BJ (cell line): ENCODE results near the gene CUX1. TPM values are rescaled to one million over a fixed set of nuclear protein-coding genes. Genes with fewer than 3 reads are reported as not detected.
"Not testable (repeated sequence)": the region's sequence is repeated elsewhere in the genome, so short reads cannot be mapped to it uniquely, and the experiment has no call there.

Experiments
- CTCF ChIA-PET: fragments of 350-600 bp; formaldehyde crosslinking; extraction: SDS; loops from one replicate; lab custom pipeline; 2021; ENCODE audit warnings: antibody characterized with exemption, inconsistent platforms; lab: Yijun Ruan, JAX
- POLR2A ChIA-PET: fragments of 300-600 bp; sonication (Branson Sonifier 250); formaldehyde crosslinking; extraction: SDS; loops from one replicate; lab custom pipeline; 2021; ENCODE audit warnings: antibody characterized with exemption; lab: Charles Lee
- DNase-seq: peaks from one replicate; pipeline ENCODE4 v3.0.0-alpha.2; 2011; ENCODE audit warnings: low read depth
- H3K27me3 ChIP-seq: 2 replicates; pipeline ENCODE4 v1.6.0; 2011; ENCODE audit warnings: low read length; ENCODE audit not compliant: control insufficient read depth, insufficient read depth
- H3K36me3 ChIP-seq: 2 replicates; pipeline ENCODE4 v1.5.1; 2011; ENCODE audit warnings: low read length; ENCODE audit not compliant: control insufficient read depth, insufficient read depth
- H3K4me3 ChIP-seq: 2 replicates; pipeline ENCODE4 v1.5.1; 2011; ENCODE audit warnings: low read depth, mild to moderate bottlenecking, control low read depth, low read length
- CTCF ChIP-seq: IDR thresholded peaks from 2 replicates; pipeline ENCODE4 v1.5.1; 2011; ENCODE audit warnings: low read depth, mild to moderate bottlenecking, control low read depth, inconsistent platforms, low read length, moderate library complexity; ENCODE audit not compliant: insufficient read depth
- polyA plus RNA-seq: library from polyadenylated mRNA; depleted of rRNA; stranded (reverse); fragments of >200 nt; gene quantifications from 2 replicates; pipeline ENCODE4 v1.2.3, GENCODE V29; 2011

CUX1 gene
- polyA plus RNA-seq, 1 experiment, result 36.5 TPM

GRCh38 chr7:101820703-101821102 is 3.3 kb downstream of the CUX1 start:
- no peak for DNase-seq

GRCh38 chr7:101822632-101823031 is 5.2 kb downstream of the CUX1 start:
- not testable (repeated sequence) for H3K4me3 ChIP-seq, H3K36me3 ChIP-seq, H3K27me3 ChIP-seq, DNase-seq
- ChIA-PET POLR2A (interaction anchor here (0.6 kb wide), 1 partner anchor 10 kb away, joined by 5 read pairs; no protein-coding TSS in a partner anchor), CTCF (interaction anchor here (0.6 kb wide), 1 partner anchor 248 kb away, joined by 3 read pairs; no protein-coding TSS in a partner anchor)

More at GRCh38 chr7:101820703-101821102, 3.3 kb downstream of the CUX1 start:
- Histone ChIP-seq H3K4me3 (no peak overlapping the region), H3K36me3 (peaks cover 2% of the 10 kb centered on the region; the same call in 1 of the 2 replicates), H3K27me3 (no peaks in the 10 kb centered on the region)
- ChIA-PET CTCF (interaction anchor here (1.1 kb wide), 1 partner anchor 209 kb away, joined by 3 read pairs; no protein-coding TSS in a partner anchor), POLR2A (no interaction called here)
- no peak for TF ChIP-seq CTCF

- POLR2A ChIA-PET, result interaction anchor here (0.6 kb wide), 1 partner anchor 9 kb away, joined by 5 read pairs; no protein-coding TSS in a partner anchor
- CTCF ChIA-PET, result interaction anchor here (0.6 kb wide), 1 partner anchor 248 kb away, joined by 3 read pairs; no protein-coding TSS in a partner anchor
- no peak for DNase-seq
- TF ChIP-seq CTCF, result no peak
- Histone ChIP-seq H3K27me3 (no peaks in the 10 kb centered on the region), H3K36me3 (peaks cover 2% of the 10 kb centered on the region; the same call in 1 of the 2 replicates), H3K4me3 (no peak overlapping the region)
Observed at GRCh38 chr7:101823096-101823495, 5.7 kb downstream of the CUX1 start.

- peaks cover 2% of the 10 kb centered on the region; the same call in 1 of the 2 replicates for H3K36me3 ChIP-seq
- H3K4me3 ChIP-seq, result no peak overlapping the region
- no peaks in the 10 kb centered on the region for H3K27me3 ChIP-seq
- no peak for TF ChIP-seq CTCF
- CTCF ChIA-PET, result no interaction called here
- POLR2A ChIA-PET, result no interaction called here
- DNase-seq, result no peak
Observed at GRCh38 chr7:101823596-101823995, 6.2 kb downstream of the CUX1 start.

GRCh38 chr7:101824440-101824839 is 7.0 kb downstream of the CUX1 start:
- no peaks in the 10 kb centered on the region for H3K27me3 ChIP-seq
- no peak overlapping the region for H3K4me3 ChIP-seq
- CTCF ChIA-PET, result interaction anchor here (0.7 kb wide), 1 partner anchor 32 kb away, joined by 3 read pairs; no protein-coding TSS in a partner anchor
- no peak for DNase-seq
- POLR2A ChIA-PET, result no interaction called here
- peaks cover 2% of the 10 kb centered on the region; the same call in 1 of the 2 replicates for H3K36me3 ChIP-seq
- TF ChIP-seq CTCF, result no peak
